ENCODE results near the gene RAPH1.
"Not testable (repeated sequence)": the region's sequence is repeated elsewhere in the genome, so short reads cannot be mapped to it uniquely, and the experiment has no call there.

Gene RAPH1

DNA sequence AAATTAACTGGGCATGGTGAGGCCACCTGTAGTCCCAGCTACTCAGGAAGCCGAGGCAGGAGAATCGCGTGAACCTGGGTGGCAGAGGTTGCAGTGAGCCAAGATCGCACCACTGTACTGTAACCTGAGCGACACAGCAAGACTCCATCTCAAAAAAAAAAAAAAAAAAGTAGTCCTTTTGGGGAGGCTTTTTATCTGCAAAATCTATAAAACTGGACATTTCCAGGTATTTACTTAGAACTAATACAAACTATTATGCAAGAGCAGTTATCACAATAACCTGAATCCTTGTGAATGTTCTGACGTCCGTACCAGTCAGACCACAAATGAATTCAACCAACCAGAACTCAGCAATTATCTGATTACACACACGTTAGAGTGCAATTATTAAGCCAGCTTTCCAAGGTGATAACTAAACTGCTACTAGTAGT is 8.8 kb upstream of the RAPH1 start:
- DNase-seq = no peak

DNA sequence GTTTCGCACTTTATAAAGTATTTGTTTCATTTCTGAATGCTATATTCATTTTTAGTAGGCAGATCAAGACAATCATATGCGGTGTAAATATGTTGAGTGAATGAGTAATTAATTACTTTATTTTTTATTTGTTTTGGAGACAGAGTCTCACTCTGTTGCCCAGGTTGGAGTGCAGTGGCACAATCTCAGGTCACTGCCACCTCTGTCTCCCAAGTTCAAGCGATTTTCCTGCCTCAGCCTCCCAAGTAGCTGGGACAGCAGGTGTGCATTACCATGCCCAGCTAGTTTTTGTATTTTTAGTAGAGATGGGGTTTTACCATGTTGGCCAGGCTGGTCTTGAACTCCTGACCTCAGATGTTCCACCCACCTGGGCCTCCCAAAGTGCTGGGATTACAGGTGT is 5.5 kb upstream of the RAPH1 start:
- DNase-seq = not testable (repeated sequence)

DNA sequence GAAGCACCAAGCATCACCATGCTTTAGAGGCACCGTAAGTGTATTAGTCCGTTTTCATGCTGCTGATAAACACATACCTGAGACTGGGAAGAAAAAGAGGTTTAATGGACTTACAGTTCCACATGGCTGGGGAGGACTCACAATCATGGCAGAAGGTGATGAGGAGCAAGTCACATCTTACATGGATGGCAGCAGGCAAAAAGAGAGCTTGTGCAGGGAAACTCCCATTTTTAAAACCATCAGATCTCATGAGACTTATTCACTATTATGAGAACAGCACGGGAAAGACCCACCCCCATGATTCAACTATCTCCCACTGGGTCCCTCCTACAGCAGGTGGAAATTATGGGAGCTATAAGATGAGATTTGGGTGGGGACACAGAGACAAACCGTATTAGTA is 3.1 kb upstream of the RAPH1 start:
- DNase-seq = not testable (repeated sequence)

- DNase-seq = not testable (repeated sequence)
These were observed 1.5 kb upstream of the RAPH1 start for GRCh38 chr2:203536586-203536951.

DNA sequence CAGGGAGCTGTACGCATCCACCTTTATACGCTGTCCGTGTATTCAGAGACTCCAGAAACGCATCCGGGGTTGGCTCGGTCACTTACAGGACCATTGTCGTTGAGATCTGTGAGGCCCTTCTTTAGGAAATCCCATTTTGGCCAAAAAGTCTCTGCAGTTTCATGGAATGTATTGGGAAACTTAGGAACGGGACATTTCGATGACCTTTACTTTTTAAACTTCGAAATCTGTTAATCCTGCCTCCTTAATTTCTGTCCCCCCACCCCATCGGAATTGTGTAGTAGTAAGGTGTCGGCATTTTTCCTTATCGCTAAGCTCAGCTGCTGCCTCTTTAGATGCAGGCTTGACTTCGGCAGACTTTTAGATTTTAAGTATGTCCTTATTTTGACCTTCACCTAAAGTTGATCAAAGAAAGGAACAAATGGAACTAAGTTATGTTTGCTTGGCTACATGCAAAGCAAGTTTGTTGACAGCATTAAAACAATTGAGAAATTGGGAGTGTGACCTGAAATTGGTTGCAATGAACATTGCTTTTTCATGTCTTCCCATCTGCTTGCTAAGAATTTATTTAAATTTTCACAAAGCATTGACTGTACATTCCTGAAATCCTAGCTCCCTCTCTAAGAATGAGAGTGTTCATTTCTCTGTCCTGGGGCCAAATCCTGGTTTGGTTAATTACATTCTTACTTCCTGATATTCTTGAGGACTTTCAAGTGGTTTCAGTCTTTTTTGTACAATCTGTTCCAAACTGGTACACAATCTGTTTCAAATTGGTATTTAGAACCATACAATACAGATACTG is 884 bp upstream of the RAPH1 start:
- no peak for DNase-seq

DNA sequence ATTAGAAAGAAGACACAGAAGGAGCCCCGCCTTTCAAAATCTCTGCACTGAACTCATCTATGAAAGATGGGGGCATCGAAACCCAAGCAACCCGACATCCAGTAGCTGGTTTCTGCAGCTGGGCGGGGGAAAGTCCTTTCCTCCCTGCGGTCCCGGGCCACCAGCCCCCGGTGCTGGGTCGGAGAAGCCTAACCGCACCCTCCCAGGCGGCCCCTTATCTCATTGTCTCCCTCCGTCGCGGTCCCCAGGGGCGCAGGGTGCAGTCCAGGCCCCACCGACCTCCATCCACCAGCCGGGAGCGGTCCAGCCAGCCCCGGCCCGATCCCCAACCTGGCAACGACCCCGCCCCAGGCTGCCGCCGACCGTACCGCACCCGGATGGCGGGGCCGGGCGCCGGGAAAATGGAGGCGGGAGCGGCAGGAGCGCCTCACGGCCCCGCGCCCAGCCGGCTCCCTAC is 452 bp downstream of the RAPH1 start:
- DNase-seq = no peak

DNA sequence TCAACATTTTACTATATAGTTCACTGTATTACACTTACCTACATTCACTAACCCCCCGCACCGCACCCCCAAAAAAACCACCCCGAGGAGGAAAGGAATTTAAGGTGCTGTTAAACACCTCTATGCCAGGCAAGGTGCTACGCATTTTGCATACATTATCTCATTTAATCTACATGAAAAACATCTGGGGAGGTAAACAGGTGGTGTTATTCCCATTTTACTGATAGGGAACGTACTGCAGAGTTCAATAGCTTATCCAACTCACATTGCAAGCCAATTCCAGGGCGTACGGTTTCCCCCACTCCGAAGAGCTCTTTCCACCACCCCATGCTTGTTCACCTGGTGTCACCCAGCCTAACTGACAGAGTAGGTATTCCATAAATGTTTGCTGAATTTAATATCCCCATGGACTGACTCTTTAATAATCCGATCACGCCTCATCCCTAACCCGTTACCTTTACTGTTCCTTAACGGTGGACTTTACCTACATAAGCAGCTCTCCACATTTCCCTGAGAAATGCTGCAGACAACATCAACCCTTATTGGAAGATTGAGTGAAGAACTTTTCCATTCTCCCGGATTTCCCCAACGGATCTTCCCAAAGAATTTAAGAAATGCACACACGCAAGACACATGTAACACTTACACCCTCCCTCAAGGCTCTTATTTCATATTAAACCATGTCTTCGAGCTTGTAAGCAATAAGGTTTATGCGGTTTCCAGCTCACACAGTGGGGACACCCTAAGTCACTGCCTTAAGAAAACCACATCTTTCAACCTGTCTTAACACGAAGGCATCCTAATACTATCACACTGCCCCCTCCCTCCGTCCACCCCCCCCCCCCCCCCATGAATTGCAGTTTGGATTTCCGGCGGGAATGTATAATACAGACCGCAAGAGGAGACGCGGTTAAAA is 1.2 kb downstream of the RAPH1 start:
- DNase-seq = no peak

- no peak for DNase-seq
These were observed 2.0 kb downstream of the RAPH1 start for GRCh38 chr2:203532957-203533658.

GRCh38 chr2:203527719-203528118 is 7.4 kb downstream of the RAPH1 start:
- no peak for DNase-seq

GRCh38 chr2:203513268-203513667 is 21.8 kb downstream of the RAPH1 start:
- DNase-seq = not testable (repeated sequence)

DNA sequence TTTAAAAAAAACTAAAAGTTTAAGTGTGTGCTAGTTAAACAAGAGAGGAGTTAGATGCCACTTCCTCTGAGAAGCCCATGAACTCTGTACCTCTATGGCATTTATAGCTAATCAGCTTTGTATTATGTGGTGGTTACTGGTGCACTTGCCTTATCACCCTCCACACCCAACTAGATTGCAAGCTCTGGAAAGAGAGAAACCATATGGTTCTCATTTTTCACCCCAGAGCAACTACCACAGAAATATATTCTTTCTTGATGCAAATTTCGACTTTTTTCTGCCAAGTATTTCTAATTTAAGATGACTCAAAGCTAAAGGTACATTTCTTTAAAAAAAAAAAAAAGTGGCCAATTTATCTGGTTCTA is 24.2 kb downstream of the RAPH1 start:
- DNase-seq = no peak

DNA sequence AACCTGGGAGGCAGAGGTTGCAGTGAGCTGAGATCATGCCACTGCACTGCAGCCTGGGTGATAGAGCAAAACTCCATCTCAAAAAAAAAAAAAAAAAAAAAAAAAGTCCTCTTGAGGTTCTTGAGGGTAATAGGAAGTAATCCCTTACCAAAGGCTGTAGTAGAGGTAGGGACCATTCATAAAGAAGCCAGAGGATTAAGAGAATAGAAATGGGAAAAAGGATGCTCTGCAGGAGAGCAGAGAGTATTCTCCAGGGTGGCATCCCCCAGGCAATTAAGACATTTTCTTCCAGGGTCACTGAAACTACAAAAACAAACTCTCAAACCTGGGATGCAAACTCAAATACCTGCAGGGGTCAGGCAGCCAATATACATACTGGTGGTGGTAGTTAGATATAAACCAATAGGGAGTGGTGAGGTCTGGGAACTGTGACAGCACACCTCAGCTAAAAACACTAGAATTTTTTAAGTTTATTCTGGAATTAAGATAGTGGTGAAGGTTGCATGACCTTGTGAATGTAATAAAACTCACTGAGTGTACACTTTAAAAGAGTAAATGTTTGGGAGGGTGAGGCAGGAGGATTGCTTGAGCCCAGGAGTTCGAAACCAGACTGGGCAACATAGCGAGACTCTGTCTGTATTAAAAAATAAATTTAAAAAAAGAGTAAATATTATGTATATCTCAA is 24.7 kb downstream of the RAPH1 start:
- no peak for DNase-seq

DNA sequence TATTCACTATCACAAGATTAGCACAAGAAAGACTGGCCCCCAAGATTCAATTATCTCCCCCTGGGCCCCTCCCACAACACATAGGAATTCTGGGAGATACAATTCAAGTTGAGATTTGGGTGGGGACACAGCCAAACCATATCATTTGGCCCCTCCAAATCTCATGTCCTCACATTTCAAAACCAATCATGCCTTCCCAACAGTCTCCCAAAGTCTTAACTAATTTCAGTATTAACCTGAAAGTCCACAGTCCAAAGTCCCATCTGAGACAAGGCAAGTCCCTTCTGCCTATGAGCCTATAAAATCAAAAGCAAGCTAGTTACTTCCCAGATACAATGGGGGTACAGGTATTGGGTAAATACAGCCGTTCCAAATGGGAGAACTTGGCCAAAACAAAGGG is 31.6 kb downstream of the RAPH1 start:
- not testable (repeated sequence) for DNase-seq

DNA sequence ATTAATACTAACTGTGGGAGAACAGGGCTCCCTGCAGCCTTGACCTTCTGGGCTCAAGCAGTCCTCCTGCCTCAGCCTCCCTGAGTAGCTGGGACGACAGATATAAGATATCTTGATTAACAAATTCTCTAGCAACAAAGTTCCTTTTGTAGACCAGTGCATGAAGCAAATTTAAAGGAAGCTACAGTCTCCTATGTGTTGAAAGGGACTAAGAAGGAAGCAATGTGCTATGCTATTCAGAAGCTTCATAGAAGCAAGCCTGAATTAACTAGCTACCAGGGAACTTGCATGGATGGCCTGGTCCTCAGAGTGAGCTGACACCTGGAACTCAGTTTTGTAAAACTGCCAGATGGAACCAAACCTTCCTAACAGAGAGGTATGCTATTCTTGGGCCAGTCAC is 33.2 kb downstream of the RAPH1 start:
- DNase-seq = no peak

DNA sequence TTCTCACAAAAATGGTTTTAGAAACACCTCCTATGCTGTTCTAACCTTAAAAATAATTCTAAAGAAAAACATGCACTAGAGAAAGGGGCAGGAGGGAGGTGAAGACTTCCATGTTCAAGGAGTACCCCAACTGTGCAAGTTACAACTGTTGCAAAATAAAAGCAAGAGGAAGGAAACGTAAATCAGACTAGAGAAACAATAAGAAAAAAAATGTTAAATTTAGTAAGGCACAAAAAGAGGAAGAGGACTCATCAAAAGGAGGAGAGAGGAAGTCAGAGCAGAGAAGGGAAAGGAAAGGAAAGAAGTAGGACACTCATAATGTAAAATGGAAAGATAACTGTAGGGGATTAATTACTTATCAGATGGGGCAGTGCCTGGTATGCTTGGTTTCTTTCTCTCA is 34.1 kb downstream of the RAPH1 start:
- DNase-seq = no peak

DNA sequence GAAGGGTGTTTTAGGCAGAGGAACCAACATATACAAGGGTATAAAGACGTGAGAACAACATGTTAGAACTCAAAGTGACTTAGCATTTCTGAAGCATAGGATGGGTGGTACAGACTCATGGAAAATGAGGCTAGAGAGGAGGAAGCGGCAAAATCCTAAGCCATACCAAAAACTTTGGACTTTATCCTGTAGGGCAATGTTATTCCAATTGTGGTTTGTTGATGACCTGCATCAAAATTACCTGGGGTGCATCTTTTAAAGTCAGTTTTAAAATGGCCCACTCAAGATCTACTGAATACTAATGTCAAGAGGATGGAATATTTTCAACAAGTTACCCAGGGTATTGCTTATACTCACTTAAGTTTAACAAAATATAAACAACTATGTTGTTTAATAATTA is 34.8 kb downstream of the RAPH1 start:
- DNase-seq = no peak

- no peak for DNase-seq
These were observed 36.9 kb downstream of the RAPH1 start for GRCh38 chr2:203498161-203498560.

DNA sequence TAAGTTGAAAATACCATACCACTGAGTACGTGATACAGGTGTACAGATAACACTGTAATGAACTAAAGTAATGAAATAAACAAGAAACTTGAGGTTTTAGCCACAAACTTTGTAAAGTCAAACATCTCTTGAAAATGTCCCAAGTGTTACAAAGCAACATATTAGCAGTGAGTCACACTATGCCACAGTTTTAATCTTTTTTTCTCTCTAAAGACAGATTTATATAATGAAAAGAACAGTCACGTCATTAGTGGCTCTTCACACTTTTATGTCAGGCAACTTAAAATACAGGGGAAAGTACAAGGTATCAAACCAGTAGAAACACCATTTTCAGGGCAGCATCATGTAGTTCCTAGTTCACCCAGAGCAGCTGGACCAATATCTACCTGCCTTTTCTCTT is 42.1 kb downstream of the RAPH1 start:
- no peak for DNase-seq

DNA sequence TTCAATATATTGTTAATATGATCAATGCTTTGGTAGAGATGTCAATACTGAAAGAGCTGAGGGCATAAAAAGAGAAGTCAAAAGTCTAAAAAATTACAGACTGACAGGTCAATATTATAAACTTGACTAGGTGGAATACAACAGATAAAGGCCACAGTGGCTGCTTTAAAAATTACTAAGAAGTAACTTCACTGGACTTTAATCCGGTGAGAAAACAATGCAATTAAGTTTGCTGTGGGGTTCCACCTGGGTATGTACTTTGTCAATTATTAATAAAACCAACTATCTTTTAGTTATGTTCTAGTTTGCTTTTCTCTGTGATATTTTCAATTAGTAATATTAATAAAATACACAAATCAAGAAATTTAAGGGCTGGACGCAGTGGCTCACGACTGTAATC is 44.7 kb downstream of the RAPH1 start:
- no peak for DNase-seq

DNA sequence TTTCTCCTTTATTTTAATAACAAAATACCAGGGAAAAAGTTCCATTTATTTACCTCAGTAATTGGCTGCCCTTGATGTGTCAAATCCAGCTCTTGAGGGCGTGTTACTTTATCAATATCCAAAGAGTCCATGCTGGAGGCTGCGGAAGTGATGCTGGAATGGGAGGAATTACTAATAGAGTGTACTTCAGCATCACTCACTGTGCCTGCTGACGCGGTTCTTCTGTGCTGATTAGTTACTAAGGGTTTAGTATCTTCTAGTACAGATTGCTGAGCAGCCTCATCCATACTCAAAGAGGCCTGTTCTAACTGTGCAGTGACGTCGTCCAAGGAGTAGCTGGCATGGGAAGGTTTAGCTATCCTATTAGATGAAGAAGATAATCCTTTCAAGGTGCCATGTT is 45.6 kb downstream of the RAPH1 start:
- no peak for DNase-seq

DNA sequence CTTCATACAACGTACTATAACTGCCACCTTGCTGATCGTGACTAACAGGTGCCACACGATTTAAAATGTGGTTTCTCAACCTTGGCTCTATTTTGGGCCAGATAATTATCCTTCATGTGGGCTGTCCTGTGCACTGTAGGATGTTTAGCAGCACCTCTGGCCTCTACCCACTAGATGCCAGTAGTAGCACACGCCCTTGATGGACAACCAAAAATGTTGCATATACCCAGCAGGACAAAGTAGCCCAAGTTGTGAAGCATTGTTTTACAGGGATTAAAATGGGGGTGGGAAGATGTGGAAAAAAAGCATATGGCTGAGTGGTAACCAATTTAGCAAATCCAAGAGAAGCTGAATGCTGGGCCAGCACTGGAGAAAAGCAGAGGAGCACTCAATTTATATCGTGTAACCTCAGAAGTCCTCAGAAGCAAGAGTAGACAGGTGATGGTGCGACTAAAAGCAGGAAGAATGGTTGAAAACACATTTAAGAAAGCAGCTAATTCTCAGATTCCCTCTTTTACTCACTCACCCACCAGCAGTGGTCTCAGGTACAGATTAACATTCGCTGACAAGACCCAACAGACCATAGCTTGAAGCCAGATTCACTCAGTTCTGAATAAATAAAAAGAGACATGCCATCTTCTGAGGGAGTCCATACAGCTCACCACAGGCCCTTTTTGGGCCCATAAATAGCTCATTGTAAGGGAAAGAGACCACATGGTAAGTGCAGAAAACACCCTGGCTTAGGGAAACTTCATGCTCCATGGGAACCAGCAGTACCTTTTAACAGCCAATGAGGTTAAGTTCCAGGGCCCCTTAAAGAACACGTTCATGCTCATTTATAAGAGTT is 50.6 kb downstream of the RAPH1 start:
- DNase-seq = no peak

GRCh38 chr2:203480623-203481022 is 54.5 kb downstream of the RAPH1 start:
- DNase-seq = no peak

All from DMS 273 treated with DMSO at 0.1 percent for 48 hours (cell line).